ENCODE measurements around the gene TRANK1.
"Not testable (repeated sequence)": the region's sequence is repeated elsewhere in the genome, so short reads cannot be mapped to it uniquely, and the experiment has no call there.

Gene TRANK1

GRCh38 chr3:36957063-36957462, 12.2 kb upstream of the TRANK1 start:
- DNase-seq: no peak

GRCh38 chr3:36956155-36956554, 11.3 kb upstream of the TRANK1 start:
- DNase-seq: no peak

GRCh38 chr3:36954452-36955134, 9.7 kb upstream of the TRANK1 start:
- DNase-seq: no peak

- DNase-seq: not testable (repeated sequence)
Observed at GRCh38 chr3:36947814-36948213, 3.0 kb upstream of the TRANK1 start.

GRCh38 chr3:36945333-36945980, 603 bp upstream of the TRANK1 start:
- no peak for DNase-seq

- peak; percentile 66 for DNase-seq
Observed at GRCh38 chr3:36944012-36944640, 728 bp downstream of the TRANK1 start.

GRCh38 chr3:36943601-36944000, 1.3 kb downstream of the TRANK1 start:
- DNase-seq: no peak

- DNase-seq: no peak
Observed at GRCh38 chr3:36942638-36943248, 2.1 kb downstream of the TRANK1 start.

- DNase-seq: no peak
Observed at GRCh38 chr3:36941658-36942057, 3.2 kb downstream of the TRANK1 start.

GRCh38 chr3:36941162-36941561, 3.7 kb downstream of the TRANK1 start:
- no peak for DNase-seq

- DNase-seq: peak; percentile 40
Observed at GRCh38 chr3:36937492-36937891, 7.4 kb downstream of the TRANK1 start.

GRCh38 chr3:36933540-36934296, 11.1 kb downstream of the TRANK1 start:
- no peak for DNase-seq

- DNase-seq: not testable (repeated sequence)
Observed at GRCh38 chr3:36931424-36931823, 13.4 kb downstream of the TRANK1 start.

GRCh38 chr3:36928220-36928619, 16.6 kb downstream of the TRANK1 start:
- DNase-seq: peak; percentile 22

GRCh38 chr3:36926292-36926897, 18.5 kb downstream of the TRANK1 start:
- DNase-seq: no peak

- no peak for DNase-seq
Observed at GRCh38 chr3:36924744-36925521, 19.9 kb downstream of the TRANK1 start.

- DNase-seq: no peak
Observed at GRCh38 chr3:36923981-36924743, 20.7 kb downstream of the TRANK1 start.

GRCh38 chr3:36923523-36923943, 21.3 kb downstream of the TRANK1 start:
- no peak for DNase-seq

- DNase-seq: no peak
Observed at GRCh38 chr3:36920884-36921567, 23.8 kb downstream of the TRANK1 start.
